ENCODE measurements around the gene EMILIN1.

DNA sequence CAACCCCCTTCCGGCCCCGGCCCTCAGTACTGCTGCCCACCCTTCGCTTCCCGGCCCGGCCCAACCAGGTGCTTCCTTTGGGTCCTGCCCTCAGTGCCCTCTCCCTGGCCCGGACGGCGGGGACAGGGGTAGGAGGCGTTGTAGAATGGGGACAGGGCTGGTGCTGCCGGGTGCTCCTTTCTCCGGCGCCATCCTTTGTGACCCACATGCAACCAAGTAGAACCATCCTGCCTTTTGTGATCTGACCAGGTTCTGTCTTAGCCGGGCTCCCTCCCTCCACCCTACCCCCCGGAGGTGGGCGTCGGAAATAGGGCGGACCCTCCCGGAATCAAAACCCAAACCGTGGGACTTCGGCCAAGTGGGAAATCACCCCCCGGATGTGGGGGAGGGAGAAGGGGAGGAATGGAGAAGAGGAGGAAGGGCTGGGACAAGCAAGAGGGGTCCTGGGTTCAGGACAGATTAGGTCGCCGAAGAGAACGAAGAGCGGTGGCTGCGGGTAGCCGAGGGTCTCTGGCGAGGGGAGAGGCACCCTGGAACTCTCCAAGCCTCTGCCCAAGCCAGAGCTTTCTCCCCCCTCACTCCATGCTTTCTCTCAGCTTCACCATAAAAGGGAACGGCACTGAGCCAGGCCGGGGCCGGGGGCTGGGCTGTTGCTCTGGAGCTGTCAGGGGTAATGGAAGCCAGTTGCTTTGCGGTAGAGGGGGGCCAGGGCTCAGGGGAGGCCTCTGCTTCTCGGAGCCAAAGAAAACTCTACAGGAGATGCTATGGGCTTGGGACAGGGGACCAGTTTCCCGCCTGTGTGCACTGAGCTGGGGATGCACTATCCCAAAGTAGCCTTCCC, 6.2 kb upstream of the EMILIN1 start:
- TF ChIP-seq, protein P1, sequence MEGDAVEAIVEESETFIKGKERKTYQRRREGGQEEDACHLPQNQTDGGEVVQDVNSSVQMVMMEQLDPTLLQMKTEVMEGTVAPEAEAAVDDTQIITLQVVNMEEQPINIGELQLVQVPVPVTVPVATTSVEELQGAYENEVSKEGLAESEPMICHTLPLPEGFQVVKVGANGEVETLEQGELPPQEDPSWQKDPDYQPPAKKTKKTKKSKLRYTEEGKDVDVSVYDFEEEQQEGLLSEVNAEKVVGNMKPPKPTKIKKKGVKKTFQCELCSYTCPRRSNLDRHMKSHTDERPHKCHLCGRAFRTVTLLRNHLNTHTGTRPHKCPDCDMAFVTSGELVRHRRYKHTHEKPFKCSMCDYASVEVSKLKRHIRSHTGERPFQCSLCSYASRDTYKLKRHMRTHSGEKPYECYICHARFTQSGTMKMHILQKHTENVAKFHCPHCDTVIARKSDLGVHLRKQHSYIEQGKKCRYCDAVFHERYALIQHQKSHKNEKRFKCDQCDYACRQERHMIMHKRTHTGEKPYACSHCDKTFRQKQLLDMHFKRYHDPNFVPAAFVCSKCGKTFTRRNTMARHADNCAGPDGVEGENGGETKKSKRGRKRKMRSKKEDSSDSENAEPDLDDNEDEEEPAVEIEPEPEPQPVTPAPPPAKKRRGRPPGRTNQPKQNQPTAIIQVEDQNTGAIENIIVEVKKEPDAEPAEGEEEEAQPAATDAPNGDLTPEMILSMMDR (IDR thresholded peaks at IDR 0.05): no peak
- TF ChIP-seq POLR2A (IDR thresholded peaks at IDR 0.05): no peak

Measured in lower leg skin (tissue), 3 donors.